LNCaP clone FGC (cell line): ENCODE results near the gene ANKS3.

Experiments used
- DNase-seq: peaks from one replicate; pipeline ENCODE4 v3.0.0-alpha.2; 2011; ENCODE audit warnings: low read depth
- H3K4me3 ChIP-seq: 2 replicates; pipeline ENCODE4 v1.5.1; 2011; ENCODE audit warnings: mild to moderate bottlenecking, low read depth, low read length, control low read depth
- CTCF ChIP-seq: IDR thresholded peaks from 2 replicates; pipeline ENCODE4 v1.5.1; 2012; ENCODE audit warnings: mild to moderate bottlenecking; ENCODE audit not compliant: control insufficient read depth, insufficient read depth; ENCODE audit errors: extremely low read depth

Gene ANKS3

GRCh38 chr16:4726616-4727015 lies 7.5 kb downstream of the ANKS3 start:
- H3K4me3 ChIP-seq: no peak overlapping the region
- DNase-seq: no peak
- no peak for TF ChIP-seq CTCF

- no peak for TF ChIP-seq CTCF
- no peak for DNase-seq
- H3K4me3 ChIP-seq: no peak overlapping the region
These were observed 9.3 kb downstream of the ANKS3 start for GRCh38 chr16:4724661-4725270.

GRCh38 chr16:4723071-4723767 lies 10.9 kb downstream of the ANKS3 start:
- no peak for TF ChIP-seq CTCF
- no peak for DNase-seq
- H3K4me3 ChIP-seq: no peak overlapping the region

GRCh38 chr16:4718466-4718865 lies 15.6 kb downstream of the ANKS3 start:
- DNase-seq: no peak
- no peak overlapping the region for H3K4me3 ChIP-seq
- TF ChIP-seq CTCF: no peak

GRCh38 chr16:4714996-4715395 lies 19.1 kb downstream of the ANKS3 start:
- DNase-seq: no peak
- no peak overlapping the region for H3K4me3 ChIP-seq
- no peak for TF ChIP-seq CTCF

- DNase-seq: no peak
- H3K4me3 ChIP-seq: no peak overlapping the region
- no peak for TF ChIP-seq CTCF
These were observed 20.2 kb downstream of the ANKS3 start for GRCh38 chr16:4713663-4714501.
